ENCODE results near the gene ARNT2. TPM values are rescaled to one million over a fixed set of nuclear protein-coding genes. Genes with fewer than 3 reads are reported as not detected.

Gene ARNT2
- polyA plus RNA-seq, 3 donors: 0.52 to 1.9 (median 1.5) TPM

GRCh38 chr15:80573606-80574005 is 169.4 kb downstream of the ARNT2 start:
- 80 to 88% (median 82%) methylated on average over 4 of the region's 4 CpGs for WGBS, 3 donors
- no peak overlapping the region for H3K27ac ChIP-seq (ENCODE audit: low read depth, low read length)

GRCh38 chr15:80574590-80574989 is 170.4 kb downstream of the ARNT2 start:
- H3K27ac ChIP-seq (ENCODE audit: low read depth, low read length): no peak overlapping the region
- WGBS, 3 donors: 70 to 76% (median 75%) methylated on average over 6 of the region's 6 CpGs

- WGBS, 3 donors: 94 to 96% (median 96%) methylated on average over 12 of the region's 12 CpGs
- no peak overlapping the region for H3K27ac ChIP-seq (ENCODE audit: low read depth, low read length)
Observed at GRCh38 chr15:80576519-80577090, 172.4 kb downstream of the ARNT2 start.

- 84 to 96% (median 94%) methylated on average over 8 of the region's 8 CpGs for WGBS, 3 donors
- no peak overlapping the region for H3K27ac ChIP-seq (ENCODE audit: low read depth, low read length)
Observed at GRCh38 chr15:80577552-80578205, 173.5 kb downstream of the ARNT2 start.

GRCh38 chr15:80578206-80578595 is 174.0 kb downstream of the ARNT2 start:
- WGBS, 3 donors: 87 to 93% (median 90%) methylated on average over 5 of the region's 5 CpGs
- no peak overlapping the region for H3K27ac ChIP-seq (ENCODE audit: low read depth, low read length)

GRCh38 chr15:80578871-80579270 is 174.7 kb downstream of the ARNT2 start:
- no peak overlapping the region for H3K27ac ChIP-seq (ENCODE audit: low read depth, low read length)
- WGBS, 3 donors: 82 to 93% (median 89%) methylated on average over 7 of the region's 7 CpGs

- 75 to 79% (median 77%) methylated on average over 6 of the region's 6 CpGs for WGBS, 3 donors
- H3K27ac ChIP-seq (ENCODE audit: low read depth, low read length): no peak overlapping the region
Observed at GRCh38 chr15:80579611-80580010, 175.4 kb downstream of the ARNT2 start.

GRCh38 chr15:80580106-80580505 is 175.9 kb downstream of the ARNT2 start:
- H3K27ac ChIP-seq (ENCODE audit: low read depth, low read length): no peak overlapping the region
- WGBS, 3 donors: 55 to 76% (median 65%) methylated on average over 9 of the region's 9 CpGs

GRCh38 chr15:80580536-80581260 is 176.5 kb downstream of the ARNT2 start:
- no peak overlapping the region for H3K27ac ChIP-seq (ENCODE audit: low read depth, low read length)
- WGBS, 3 donors: 95 to 96% (median 95%) methylated on average over 11 of the region's 11 CpGs

- no peak overlapping the region for H3K27ac ChIP-seq (ENCODE audit: low read depth, low read length)
- 87 to 89% (median 88%) methylated on average over 7 of the region's 7 CpGs for WGBS, 3 donors
Observed at GRCh38 chr15:80581976-80582375, 177.8 kb downstream of the ARNT2 start.

- 92 to 93% (median 92%) methylated on average over 13 to 15 of the region's 15 CpGs for WGBS, 3 donors
- H3K27ac ChIP-seq (ENCODE audit: low read depth, low read length): no peak overlapping the region
Observed at GRCh38 chr15:80582816-80583423, 178.7 kb downstream of the ARNT2 start.

GRCh38 chr15:80584561-80584964 is 180.4 kb downstream of the ARNT2 start:
- 45 to 93% (median 90%) methylated on average over 7 of the region's 7 CpGs for WGBS, 3 donors
- H3K27ac ChIP-seq (ENCODE audit: low read depth, low read length): no peak overlapping the region

GRCh38 chr15:80584973-80585525 is 180.9 kb downstream of the ARNT2 start:
- no peak overlapping the region for H3K27ac ChIP-seq (ENCODE audit: low read depth, low read length)
- WGBS, 3 donors: 75 to 80% (median 76%) methylated on average over 3 of the region's 3 CpGs

GRCh38 chr15:80585544-80586018 is 181.4 kb downstream of the ARNT2 start:
- 75 to 86% (median 80%) methylated on average over 6 of the region's 6 CpGs for WGBS, 3 donors
- H3K27ac ChIP-seq (ENCODE audit: low read depth, low read length): no peak overlapping the region

GRCh38 chr15:80586161-80586560 is 182.0 kb downstream of the ARNT2 start:
- WGBS, 3 donors: 85 to 88% (median 86%) methylated on average over 4 of the region's 4 CpGs
- H3K27ac ChIP-seq (ENCODE audit: low read depth, low read length): no peak overlapping the region

- 87 to 93% (median 93%) methylated on average over 2 of the region's 2 CpGs for WGBS, 3 donors
Observed at GRCh38 chr15:80587007-80587406, 182.8 kb downstream of the ARNT2 start.

GRCh38 chr15:80587816-80588456 is 183.8 kb downstream of the ARNT2 start:
- no peak overlapping the region for H3K27ac ChIP-seq (ENCODE audit: low read depth, low read length)
- 75 to 82% (median 77%) methylated on average over 8 of the region's 8 CpGs for WGBS, 3 donors

More at GRCh38 chr15:80587007-80587406, 182.8 kb downstream of the ARNT2 start:
- no peak overlapping the region for H3K27ac ChIP-seq (ENCODE audit: low read depth, low read length)

- H3K27ac ChIP-seq (ENCODE audit: low read depth, low read length): no peak overlapping the region
- 74 to 79% (median 78%) methylated on average over 6 of the region's 6 CpGs for WGBS, 3 donors
Observed at GRCh38 chr15:80588801-80589200, 184.6 kb downstream of the ARNT2 start.

Measured in adipose tissue (tissue), 3 donors.